B cell (primary cell): ENCODE results near the gene DDRGK1. TPM values are rescaled to one million over a fixed set of nuclear protein-coding genes. Genes with fewer than 3 reads are reported as not detected.
"Not testable (repeated sequence)": the region's sequence is repeated elsewhere in the genome, so short reads cannot be mapped to it uniquely, and the experiment has no call there.

ENCODE experiments used
- ATAC-seq: fragments of 200-7000 bp; cut with Tn5 transposase; one replicate; pipeline ENCODE4 v1.10.0; 2021; ENCODE audit warnings: low read depth, mild to moderate bottlenecking, moderate number of reproducible peaks, moderate library complexity
- CTCF ChIA-PET: fragments of 350-600 bp; sonication (Branson Sonifier 250); formaldehyde crosslinking; loops from one replicate; lab custom pipeline; 2021; ENCODE audit warnings: antibody characterized with exemption, inconsistent platforms; lab: Charles Lee
- POLR2A ChIA-PET: fragments of 350-600 bp; sonication (Branson Sonifier 250); formaldehyde crosslinking; loops from one replicate; lab custom pipeline; 2021; ENCODE audit warnings: antibody characterized with exemption; lab: Charles Lee
- DNase-seq: peaks from one replicate; pipeline ENCODE4 v3.0.0; 2013
- H2AFZ ChIP-seq: 2 replicates; pipeline ENCODE4 v1.6.1; 2012; ENCODE audit warnings: mild to moderate bottlenecking, low read depth, low read length; ENCODE audit not compliant: insufficient read depth, poor library complexity, severe bottlenecking
- H3K27ac ChIP-seq, 2 donors: 1 replicate in 1 of 2; 2 replicates in 1 of 2; pipeline ENCODE4 v1.5.1; 2012 to 2013; ENCODE audit warnings: low read length in 2 of 2, mild to moderate bottlenecking in 2 of 2, moderate library complexity in 1 of 2
- H3K27me3 ChIP-seq, 4 experiments: fragments of 200-600 bp in 1 of 4; sonication (generic) in 1 of 4; replicated peaks in 1 of 4; 1 replicate in 2 of 4; 2 replicates in 2 of 4; pipeline versions ENCODE4 v1.6.1 to v1.7.0; 2013 to 2016; ENCODE audit warnings: low read length in 3 of 4, mild to moderate bottlenecking in 2 of 4, mixed read lengths in 1 of 4, moderate library complexity in 1 of 4; ENCODE audit not compliant: insufficient read depth in 4 of 4, control insufficient read depth in 3 of 4; ENCODE audit errors: control extremely low read depth in 1 of 4
- H3K36me3 ChIP-seq, 2 experiments: replicated peaks in 1 of 2; 1 replicate in 1 of 2; 2 replicates in 1 of 2; pipeline versions ENCODE4 v1.6.1 to v1.7.1; 2013; ENCODE audit warnings: low read length in 1 of 2; ENCODE audit not compliant: insufficient read depth in 2 of 2, control insufficient read depth in 1 of 2; ENCODE audit errors: control extremely low read depth in 1 of 2, extremely low read depth in 1 of 2
- H3K4me1 ChIP-seq, 2 donors: fragments of 200-600 bp in 1 of 2; sonication (generic) in 1 of 2; 1 replicate in 1 of 2; 2 replicates in 1 of 2; pipeline versions ENCODE4 v1.5.1 to v1.6.1; 2013 to 2017; ENCODE audit warnings: low read length in 2 of 2; ENCODE audit not compliant: control insufficient read depth in 2 of 2, insufficient read depth in 2 of 2
- H3K4me2 ChIP-seq: replicated peaks from 2 replicates; pipeline ENCODE3; 2012; ENCODE audit warnings: mild to moderate bottlenecking, low read depth, low read length; ENCODE audit not compliant: poor library complexity, severe bottlenecking
- H3K4me3 ChIP-seq, 5 experiments: fragments of 200-600 bp in 1 of 5; sonication (generic) in 1 of 5; 1 replicate in 3 of 5; 2 replicates in 2 of 5; pipeline versions ENCODE4 v1.5.1 to v1.7.0; 2011 to 2016; ENCODE audit warnings: low read length in 4 of 5, mild to moderate bottlenecking in 4 of 5, low read depth in 2 of 5, control low read depth in 1 of 5, moderate library complexity in 1 of 5; ENCODE audit not compliant: insufficient read depth in 1 of 5; ENCODE audit errors: control extremely low read depth in 1 of 5, extremely low read depth in 1 of 5
- H3K79me2 ChIP-seq: fragments of 200-600 bp; sonication (generic); one replicate; pipeline ENCODE4 v1.6.0; 2016; ENCODE audit warnings: low read length; ENCODE audit not compliant: control insufficient read depth, insufficient read depth
- H3K9ac ChIP-seq: fragments of 200-600 bp; sonication (generic); 2 replicates; pipeline ENCODE4 v1.6.1; 2017; ENCODE audit warnings: mild to moderate bottlenecking, low read length, moderate library complexity
- H3K9me3 ChIP-seq, 3 donors: one replicate each; pipeline versions ENCODE4 v1.6.1 to v1.7.1; 2013; ENCODE audit warnings: low read length in 2 of 3; ENCODE audit not compliant: control insufficient read depth in 2 of 3, insufficient read depth in 1 of 3; ENCODE audit errors: control extremely low read depth in 1 of 3
- H4K20me1 ChIP-seq: 2 replicates; pipeline ENCODE4 v1.6.0; 2012; ENCODE audit warnings: mild to moderate bottlenecking, low read length; ENCODE audit not compliant: insufficient read depth, control insufficient read depth, poor library complexity, severe bottlenecking
- H3K27ac Mint-ChIP-seq: one replicate; pipeline ENCODE4 v1.8.0; 2021; ENCODE audit warnings: mixed read lengths
- H3K27me3 Mint-ChIP-seq: one replicate; pipeline ENCODE4 v1.8.0; 2021; ENCODE audit warnings: mixed read lengths
- H3K4me1 Mint-ChIP-seq: one replicate; pipeline ENCODE4 v1.8.0; 2021; ENCODE audit warnings: mixed read lengths
- H3K4me3 Mint-ChIP-seq: one replicate; pipeline ENCODE4 v1.8.0; 2021; ENCODE audit warnings: mixed read lengths
- H3K9me3 Mint-ChIP-seq: one replicate; pipeline ENCODE4 v1.8.0; 2022; ENCODE audit warnings: mixed read lengths; ENCODE audit not compliant: insufficient read depth
- CTCF ChIP-seq: fragments of 200-600 bp; IDR thresholded peaks from one replicate; pipeline ENCODE4 v1.8.0; 2022; ENCODE audit warnings: antibody characterized with exemption, mild to moderate bottlenecking
- EZH2 ChIP-seq: IDR thresholded peaks from 2 replicates; pipeline ENCODE4 v1.6.1; 2012; ENCODE audit warnings: borderline replicate concordance, low read depth, mild to moderate bottlenecking, moderate library complexity, low read length; ENCODE audit not compliant: insufficient read depth, poor library complexity, severe bottlenecking
- WGBS: methylation state at CpG from one replicate; pipeline ENCODE4 v1.1.5; 2013; ENCODE audit warnings: missing lambda C conversion rate; ENCODE audit not compliant: insufficient coverage; 5-methylcytosine and 5-hydroxymethylcytosine counted together
- intact Hi-C: fragments of 100-400 bp; cut with micrococcal nuclease; formaldehyde crosslinking; loops from one replicate; pipeline ENCODE4 v1.10.0; 2022
- polyA plus RNA-seq: library from polyadenylated mRNA; depleted of rRNA; stranded (reverse); fragments of >200 nt; gene quantifications from 2 replicates; pipeline ENCODE4 v1.2.3, GENCODE V29; 2012
- total RNA-seq, 2 donors: library from RNA; stranded (reverse); fragments of 120-200 nt in 1 of 2; gene quantifications; 1 replicate in 1 of 2; 2 replicates in 1 of 2; pipeline versions ENCODE4 v1.2.3 to v1.2.4, GENCODE V29; 2013 to 2022

The DDRGK1 gene
- total and polyA plus RNA-seq, 2 donors (not counting 1 experiment from before 2014, with no cell fraction given) = 35.6 to 51.9 TPM

DNA sequence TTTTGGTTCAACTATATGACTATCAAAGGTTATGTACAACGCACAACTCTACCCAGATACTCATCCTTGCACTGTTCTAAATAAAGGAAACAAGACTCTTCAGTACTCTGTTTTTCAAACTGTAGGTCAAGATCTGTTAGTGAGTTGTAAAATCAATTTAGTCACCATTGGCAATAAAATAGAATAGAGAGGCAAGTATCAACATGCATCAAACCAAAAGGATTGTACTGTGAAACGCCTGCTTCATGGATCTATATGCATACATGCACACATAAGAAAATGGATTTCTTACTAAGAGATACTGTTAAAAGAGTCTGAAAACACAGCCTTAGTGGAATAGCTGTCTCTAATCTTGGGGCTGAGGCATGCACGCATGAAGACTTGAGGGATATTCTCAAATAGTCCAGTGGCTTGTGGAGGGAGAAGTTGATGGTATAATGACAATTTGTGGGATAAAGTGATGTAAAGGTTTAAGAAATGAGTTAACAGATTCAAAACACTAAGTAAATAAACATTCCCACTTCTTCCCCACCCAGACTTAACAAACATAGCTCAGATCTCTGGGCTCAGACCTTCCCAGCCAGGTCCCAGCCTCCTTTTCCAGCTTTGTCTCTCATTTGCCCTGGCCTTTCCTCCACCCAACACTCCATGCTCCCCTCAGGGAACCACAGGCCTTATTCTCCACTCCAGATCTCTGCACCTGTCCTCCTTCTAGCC lies 20.4 kb downstream of the DDRGK1 start:
- Histone ChIP-seq H3K9ac (no peak overlapping the region), H4K20me1 (no peaks in the 10 kb centered on the region), H3K79me2 (no peaks in the 10 kb centered on the region), H3K36me3 (no peaks in the 10 kb centered on the region), H3K9me3 (no peaks in the 10 kb centered on the region), H3K27ac (no peak overlapping the region), H3K4me3 (no peak overlapping the region), H3K4me2 (no peak overlapping the region), H3K4me1 (no peaks in the 10 kb centered on the region), H2AFZ (no peak overlapping the region), H3K27me3 (no peaks in the 10 kb centered on the region)
- ATAC-seq = no peak
- no peak for TF ChIP-seq EZH2
- no peak for TF ChIP-seq CTCF
- no CpG with 5 or more reads among the region's 3 CpGs for WGBS
- Mint-ChIP-seq H3K4me3 (no peak overlapping the region), H3K27me3 (no peaks in the 10 kb centered on the region), H3K27ac (no peak overlapping the region), H3K9me3 (no peaks in the 10 kb centered on the region), H3K4me1 (no peaks in the 10 kb centered on the region)
- no peak for DNase-seq
- ChIA-PET POLR2A (no interaction called here), CTCF (no interaction called here)
- intact Hi-C loops = no loop called here

GRCh38 chr20:3182429-3182828 lies 22.1 kb downstream of the DDRGK1 start:
- WGBS = 83% methylated on average over 2 of the region's 5 CpGs
- DNase-seq, intact Hi-C loops, POLR2A ChIA-PET, H3K79me2 ChIP-seq, H3K4me1 ChIP-seq, H3K9me3 Mint-ChIP-seq, CTCF ChIA-PET, ATAC-seq, H3K27me3 ChIP-seq, H3K27ac Mint-ChIP-seq, H3K36me3 ChIP-seq, H3K9me3 ChIP-seq, H3K4me3 Mint-ChIP-seq, H3K4me1 Mint-ChIP-seq, H3K27me3 Mint-ChIP-seq, H3K27ac ChIP-seq, H3K4me3 ChIP-seq, H3K4me2 ChIP-seq, H4K20me1 ChIP-seq, H3K9ac ChIP-seq, H2AFZ ChIP-seq: not testable (repeated sequence)
